ENCODE data around the gene BEGAIN. TPM values are rescaled to one million over a fixed set of nuclear protein-coding genes. Genes with fewer than 3 reads are reported as not detected.

The BEGAIN gene
- total and polyA plus RNA-seq, 2 donors from 2014 or later = 0.52 to 1.4 TPM

GRCh38 chr14:100589071-100589759, 2.0 kb upstream of the BEGAIN start:
- Histone ChIP-seq H3K9me3 (ENCODE audit: control insufficient read depth in 2 of 3, insufficient read depth in 1 of 3, low read length in 3 of 3) (no peaks in the 10 kb centered on the region), H3K4me1 (ENCODE audit: control insufficient read depth in 2 of 3, insufficient read depth in 2 of 3, low read depth in 1 of 3, low read length in 3 of 3) (peaks cover 0 to 7% (median 0%) of the 10 kb centered on the region in 3 donors), H3K27ac (ENCODE audit: low read depth in 2 of 2, low read length in 2 of 2) (no peak overlapping the region), H3K4me3 (ENCODE audit: low read length in 3 of 3) (no peak overlapping the region), H3K36me3 (ENCODE audit: control insufficient read depth in 2 of 3, insufficient read depth in 3 of 3, low read length in 3 of 3) (no peaks in the 10 kb centered on the region), H3K27me3 (ENCODE audit: control insufficient read depth, insufficient read depth, low read length) (peaks cover 3% of the 10 kb centered on the region), H3K9ac (ENCODE audit: low read length in 3 of 3) (no peak overlapping the region)
- no peak for FAIRE-seq
- intact Hi-C loops (cut with DNase I) = no loop called here
- peak in 2 of 5 donors; percentile 39 to 58 for DNase-seq
- no peak for TF ChIP-seq CTCF (IDR thresholded peaks at IDR 0.05; ENCODE audit: borderline replicate concordance, extremely low read depth, insufficient read depth)

- peaks cover 0 to 7% (median 0%) of the 10 kb centered on the region in 3 donors for H3K4me1 ChIP-seq (ENCODE audit: control insufficient read depth in 2 of 3, insufficient read depth in 2 of 3, low read depth in 1 of 3, low read length in 3 of 3)
- H3K4me3 ChIP-seq (ENCODE audit: low read length in 3 of 3) = no peak overlapping the region
- intact Hi-C loops (cut with DNase I) = no loop called here
- H3K36me3 ChIP-seq (ENCODE audit: control insufficient read depth in 2 of 3, insufficient read depth in 3 of 3, low read length in 3 of 3) = no peaks in the 10 kb centered on the region
- FAIRE-seq (no peak), DNase-seq (peak in 2 of 5 donors; percentile 35 to 55)
- no peak overlapping the region for H3K27ac ChIP-seq (ENCODE audit: low read depth in 2 of 2, low read length in 2 of 2)
- no peaks in the 10 kb centered on the region for H3K9me3 ChIP-seq (ENCODE audit: control insufficient read depth in 2 of 3, insufficient read depth in 1 of 3, low read length in 3 of 3)
- no peak for TF ChIP-seq CTCF (IDR thresholded peaks at IDR 0.05; ENCODE audit: borderline replicate concordance, extremely low read depth, insufficient read depth)
- peaks cover 3% of the 10 kb centered on the region for H3K27me3 ChIP-seq (ENCODE audit: control insufficient read depth, insufficient read depth, low read length)
- no peak overlapping the region for H3K9ac ChIP-seq (ENCODE audit: low read length in 3 of 3)
Observed at GRCh38 chr14:100588671-100589070, 1.5 kb upstream of the BEGAIN start.

GRCh38 chr14:100587763-100588411, 670 bp upstream of the BEGAIN start:
- FAIRE-seq = no peak
- Histone ChIP-seq H3K9me3 (ENCODE audit: control insufficient read depth in 2 of 3, insufficient read depth in 1 of 3, low read length in 3 of 3) (no peaks in the 10 kb centered on the region), H3K36me3 (ENCODE audit: control insufficient read depth in 2 of 3, insufficient read depth in 3 of 3, low read length in 3 of 3) (no peaks in the 10 kb centered on the region), H3K4me3 (ENCODE audit: low read length in 3 of 3) (no peak overlapping the region), H3K9ac (ENCODE audit: low read length in 3 of 3) (no peak overlapping the region), H3K4me1 (ENCODE audit: control insufficient read depth in 2 of 3, insufficient read depth in 2 of 3, low read depth in 1 of 3, low read length in 3 of 3) (peaks cover 0 to 7% (median 0%) of the 10 kb centered on the region in 3 donors), H3K27me3 (ENCODE audit: control insufficient read depth, insufficient read depth, low read length) (peaks cover 3% of the 10 kb centered on the region), H3K27ac (ENCODE audit: low read depth in 2 of 2, low read length in 2 of 2) (no peak overlapping the region)
- intact Hi-C loops (cut with DNase I) = no loop called here
- no peak for TF ChIP-seq CTCF (IDR thresholded peaks at IDR 0.05; ENCODE audit: borderline replicate concordance, extremely low read depth, insufficient read depth)
- peak in 2 of 5 donors; percentile 53 to 63 for DNase-seq

All from kidney (tissue), 14 donors.